ENCODE measurements around the gene A2M.

DNA sequence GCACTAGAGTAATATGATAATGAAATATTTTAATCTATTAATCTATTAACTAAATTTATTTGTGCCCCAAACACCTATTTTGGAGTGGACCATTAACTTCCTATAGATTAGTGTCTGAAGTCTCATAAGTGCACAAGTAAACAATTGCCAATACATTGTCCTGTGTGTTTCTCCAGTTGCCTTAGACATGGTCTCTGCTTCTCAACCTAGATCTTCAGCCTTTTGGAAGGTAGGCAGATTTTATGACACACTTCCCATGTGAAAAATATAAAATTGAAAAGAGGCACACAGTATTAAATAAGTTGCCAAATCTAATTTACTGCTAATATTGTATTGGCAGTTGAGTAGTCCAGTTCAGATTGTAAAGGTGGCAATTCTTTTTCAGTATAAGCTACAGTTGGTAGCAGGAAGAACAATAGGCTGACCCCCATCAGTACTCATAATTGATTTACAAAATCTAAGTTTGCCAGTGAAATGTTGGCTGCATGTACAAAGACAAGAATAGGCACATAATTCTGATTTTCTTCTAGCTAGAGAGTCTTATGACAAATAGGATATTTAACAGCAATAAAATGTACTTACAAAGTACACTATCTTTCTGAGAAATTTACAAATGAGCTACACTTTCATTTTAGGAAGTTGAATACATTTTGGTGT, 10.8 kb downstream of the A2M start:
- TF ChIP-seq, protein P1, sequence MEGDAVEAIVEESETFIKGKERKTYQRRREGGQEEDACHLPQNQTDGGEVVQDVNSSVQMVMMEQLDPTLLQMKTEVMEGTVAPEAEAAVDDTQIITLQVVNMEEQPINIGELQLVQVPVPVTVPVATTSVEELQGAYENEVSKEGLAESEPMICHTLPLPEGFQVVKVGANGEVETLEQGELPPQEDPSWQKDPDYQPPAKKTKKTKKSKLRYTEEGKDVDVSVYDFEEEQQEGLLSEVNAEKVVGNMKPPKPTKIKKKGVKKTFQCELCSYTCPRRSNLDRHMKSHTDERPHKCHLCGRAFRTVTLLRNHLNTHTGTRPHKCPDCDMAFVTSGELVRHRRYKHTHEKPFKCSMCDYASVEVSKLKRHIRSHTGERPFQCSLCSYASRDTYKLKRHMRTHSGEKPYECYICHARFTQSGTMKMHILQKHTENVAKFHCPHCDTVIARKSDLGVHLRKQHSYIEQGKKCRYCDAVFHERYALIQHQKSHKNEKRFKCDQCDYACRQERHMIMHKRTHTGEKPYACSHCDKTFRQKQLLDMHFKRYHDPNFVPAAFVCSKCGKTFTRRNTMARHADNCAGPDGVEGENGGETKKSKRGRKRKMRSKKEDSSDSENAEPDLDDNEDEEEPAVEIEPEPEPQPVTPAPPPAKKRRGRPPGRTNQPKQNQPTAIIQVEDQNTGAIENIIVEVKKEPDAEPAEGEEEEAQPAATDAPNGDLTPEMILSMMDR (IDR thresholded peaks at IDR 0.05 in 4 of 5, conservative IDR thresholded peaks at IDR 0.05 in 1 of 5) = no peak
- no peak for TF ChIP-seq POLR2A (IDR thresholded peaks at IDR 0.05)
